KOPT-K1 (cell line): Measurements from ENCODE around the gene EGFR.

Source experiments
- H3K27ac ChIP-seq: fragments of 200-600 bp; sonication (generic); 2 replicates; pipeline ENCODE4 v1.5.1; 2016; ENCODE audit warnings: antibody characterized with exemption, mild to moderate bottlenecking, low read depth, low read length; ENCODE audit not compliant: poor library complexity, severe bottlenecking
- H3K36me3 ChIP-seq: fragments of 200-600 bp; sonication (generic); 2 replicates; pipeline ENCODE4 v1.5.1; 2017; ENCODE audit warnings: antibody characterized with exemption, mild to moderate bottlenecking, low read length, moderate library complexity; ENCODE audit not compliant: insufficient read depth
- H3K9me3 ChIP-seq: fragments of 200-600 bp; sonication (generic); 2 replicates; pipeline ENCODE4 v1.5.1; 2017; ENCODE audit warnings: antibody characterized with exemption, low read length, mild to moderate bottlenecking; ENCODE audit not compliant: insufficient read depth, poor library complexity, severe bottlenecking

EGFR gene

DNA sequence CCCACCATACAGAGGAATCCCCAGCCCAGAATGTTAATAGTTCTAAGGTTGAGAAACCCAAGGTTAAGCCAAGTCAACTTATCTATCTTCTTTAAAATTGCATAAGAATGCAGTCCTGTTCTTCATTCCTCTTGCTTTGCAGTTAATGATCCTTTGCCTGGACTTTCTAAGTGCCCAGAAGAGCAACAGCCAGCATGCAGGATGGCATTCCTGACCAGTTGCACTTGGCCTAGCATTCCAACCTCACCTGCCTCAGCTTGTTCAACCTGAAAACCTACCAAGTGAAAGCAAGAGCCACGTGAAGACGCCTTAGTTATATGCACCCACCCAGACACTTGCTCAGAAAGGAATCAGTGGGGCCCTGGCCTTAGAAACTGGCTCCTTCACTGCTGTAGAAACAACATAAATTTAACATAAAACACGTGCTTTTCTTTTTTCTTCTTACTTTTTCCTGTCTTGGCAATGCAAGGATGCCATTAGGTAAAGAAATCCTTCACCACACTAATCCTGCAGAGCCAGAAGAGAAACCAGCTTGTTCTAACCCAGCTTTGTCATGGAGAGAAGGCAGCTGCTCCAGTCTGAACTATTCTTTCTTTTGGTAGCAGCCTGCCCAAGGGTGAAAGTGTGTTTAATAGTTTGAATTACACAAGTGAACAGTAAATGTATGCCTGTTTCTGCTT lies 25.0 kb downstream of the EGFR start:
- H3K9me3 ChIP-seq = no peaks in the 10 kb centered on the region
- no peaks in the 10 kb centered on the region for H3K36me3 ChIP-seq
- H3K27ac ChIP-seq = no peak overlapping the region

GRCh38 chr7:55044371-55044717 lies 25.5 kb downstream of the EGFR start:
- Histone ChIP-seq H3K36me3 (no peaks in the 10 kb centered on the region), H3K27ac (no peak overlapping the region), H3K9me3 (no peaks in the 10 kb centered on the region)

- no peak overlapping the region for H3K27ac ChIP-seq
These were observed 26.0 kb downstream of the EGFR start for GRCh38 chr7:55044791-55045190.

GRCh38 chr7:55046582-55047342 lies 27.9 kb downstream of the EGFR start:
- H3K9me3 ChIP-seq = no peaks in the 10 kb centered on the region
- H3K27ac ChIP-seq = no peak overlapping the region

More at GRCh38 chr7:55044791-55045190, 26.0 kb downstream of the EGFR start:
- Histone ChIP-seq H3K36me3 (no peaks in the 10 kb centered on the region), H3K9me3 (no peaks in the 10 kb centered on the region)

DNA sequence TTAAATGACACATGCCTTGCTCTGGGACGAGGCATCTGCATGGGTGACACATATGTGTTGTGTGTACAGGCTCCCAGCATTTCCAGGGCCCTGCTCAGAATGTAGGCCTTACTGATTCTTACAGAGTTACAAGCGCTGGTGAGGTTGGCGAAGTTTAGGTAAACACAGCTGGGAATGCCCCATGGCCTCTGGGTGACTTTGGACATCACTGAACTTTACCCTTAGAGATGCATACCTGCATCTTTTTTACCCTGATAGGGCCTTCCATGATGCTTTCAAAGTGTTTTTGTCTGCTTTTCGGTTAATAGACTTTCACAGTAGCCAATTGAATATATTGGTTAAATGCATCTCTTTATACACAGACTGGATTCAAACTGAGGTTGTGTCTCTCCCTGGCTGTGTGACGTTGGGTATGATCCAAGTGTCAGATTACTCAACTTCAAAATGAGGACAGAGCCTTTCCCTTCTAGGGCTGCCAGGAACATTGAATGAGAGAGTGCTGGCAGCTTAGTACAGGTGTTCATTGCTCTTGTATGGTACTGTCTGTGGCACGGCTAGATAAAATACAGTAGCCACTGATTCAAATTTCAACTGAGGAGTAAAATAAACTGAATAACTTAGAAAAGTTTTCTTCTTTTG lies 29.5 kb downstream of the EGFR start:
- Histone ChIP-seq H3K36me3 (no peaks in the 10 kb centered on the region), H3K9me3 (no peaks in the 10 kb centered on the region), H3K27ac (no peak overlapping the region)

More at GRCh38 chr7:55046582-55047342, 27.9 kb downstream of the EGFR start:
- H3K36me3 ChIP-seq = no peaks in the 10 kb centered on the region

DNA sequence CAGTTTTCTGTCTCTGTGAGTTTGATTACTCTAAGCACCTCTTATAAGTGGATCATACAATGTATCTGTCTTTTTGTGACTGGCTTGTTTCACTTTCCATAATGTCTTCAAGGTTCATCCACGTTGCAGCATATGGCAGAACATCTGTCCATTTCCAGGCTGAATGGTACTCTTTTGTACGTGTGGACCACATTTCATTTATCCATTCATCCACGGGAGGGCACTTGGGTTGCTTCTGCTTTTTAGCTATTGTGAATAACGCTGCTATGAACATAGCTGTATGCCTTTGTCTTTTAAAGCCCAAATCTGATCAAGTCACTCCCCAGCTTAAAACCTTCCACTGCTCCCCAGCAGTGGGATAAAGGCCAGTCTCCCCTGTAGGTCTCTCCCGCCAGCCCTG lies 31.5 kb downstream of the EGFR start:
- Histone ChIP-seq H3K27ac (no peak overlapping the region), H3K9me3 (no peaks in the 10 kb centered on the region), H3K36me3 (no peaks in the 10 kb centered on the region)

GRCh38 chr7:55052081-55052480 lies 33.3 kb downstream of the EGFR start:
- Histone ChIP-seq H3K9me3 (no peaks in the 10 kb centered on the region), H3K27ac (no peak overlapping the region), H3K36me3 (no peaks in the 10 kb centered on the region)

DNA sequence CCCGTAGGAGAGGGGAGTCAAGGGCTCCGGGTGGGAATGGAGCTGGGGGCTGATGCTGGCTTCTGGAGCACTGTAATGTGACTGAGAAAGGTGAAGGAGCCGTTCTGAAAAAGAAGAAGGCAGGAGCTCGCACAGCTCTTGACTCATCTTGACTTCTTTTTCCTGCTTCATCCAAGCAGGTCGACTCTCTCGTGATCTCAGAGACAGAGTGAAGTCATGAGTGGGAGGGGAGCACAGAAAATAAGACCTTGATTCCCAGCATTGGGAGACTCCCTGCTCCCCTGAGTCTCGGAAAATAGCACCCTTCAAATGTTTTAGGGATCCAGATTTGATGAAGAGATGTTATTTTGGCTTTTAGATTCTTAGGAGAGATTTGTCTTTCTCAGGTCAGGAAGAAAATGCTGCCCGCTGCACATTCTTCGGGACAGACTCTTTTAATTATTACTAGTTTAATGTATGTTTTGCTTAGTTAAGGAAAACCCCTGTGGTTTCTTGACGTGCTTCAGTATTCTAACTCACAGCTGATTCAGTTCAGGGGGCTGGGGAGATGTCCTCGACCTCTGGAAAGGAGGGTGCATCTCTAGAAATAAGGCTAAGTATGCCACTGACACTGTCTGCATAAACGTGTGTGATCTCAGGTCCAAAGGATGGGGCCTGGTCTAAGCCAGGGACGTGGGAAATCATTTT lies 34.1 kb downstream of the EGFR start:
- no peak overlapping the region for H3K27ac ChIP-seq

GRCh38 chr7:55053651-55054571 lies 35.1 kb downstream of the EGFR start:
- no peaks in the 10 kb centered on the region for H3K9me3 ChIP-seq
- no peaks in the 10 kb centered on the region for H3K36me3 ChIP-seq
- no peak overlapping the region for H3K27ac ChIP-seq

More for the DNA sequence above, 34.1 kb downstream of the EGFR start:
- no peaks in the 10 kb centered on the region for H3K9me3 ChIP-seq
- no peaks in the 10 kb centered on the region for H3K36me3 ChIP-seq

DNA sequence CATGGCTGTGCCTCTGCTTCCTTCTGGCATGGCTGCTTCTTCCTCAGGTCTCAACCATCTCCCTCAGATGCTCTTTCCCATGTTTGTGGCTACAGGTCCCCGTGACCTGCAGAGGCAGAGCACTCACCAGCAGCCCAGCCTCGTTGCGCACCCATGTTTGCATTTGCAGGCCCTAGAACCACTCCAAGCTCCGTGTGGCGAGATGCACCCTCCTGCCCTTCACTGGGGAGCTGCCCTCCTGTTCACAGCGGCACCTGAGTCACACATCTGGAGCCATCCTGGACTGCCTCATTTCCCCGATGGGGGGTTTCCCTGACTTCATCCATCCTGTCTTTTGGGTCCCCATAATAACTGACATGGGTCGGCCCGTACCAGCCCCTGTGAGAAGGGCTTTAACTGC lies 35.9 kb downstream of the EGFR start:
- Histone ChIP-seq H3K27ac (no peak overlapping the region), H3K9me3 (no peaks in the 10 kb centered on the region), H3K36me3 (no peaks in the 10 kb centered on the region)

DNA sequence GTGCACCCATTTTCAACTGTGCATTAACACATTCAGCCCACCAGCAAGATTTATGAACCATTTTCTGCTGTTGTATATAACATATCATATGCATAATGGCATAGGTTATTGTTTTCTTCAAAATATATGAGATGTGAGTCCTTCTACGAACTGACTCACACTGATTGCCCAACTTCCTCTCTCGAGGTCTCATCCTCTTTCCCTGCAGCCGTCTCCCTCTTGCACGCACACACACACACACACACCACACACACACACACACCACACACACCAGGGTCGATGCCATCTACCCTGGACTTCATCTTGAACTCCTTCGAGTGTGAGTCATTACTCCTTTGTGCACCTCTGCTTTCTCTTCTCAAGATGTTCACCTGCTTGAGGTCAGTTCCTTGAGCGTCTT lies 36.7 kb downstream of the EGFR start:
- Histone ChIP-seq H3K27ac (no peak overlapping the region), H3K9me3 (no peaks in the 10 kb centered on the region), H3K36me3 (no peaks in the 10 kb centered on the region)

GRCh38 chr7:55056068-55056467 lies 37.3 kb downstream of the EGFR start:
- H3K9me3 ChIP-seq = no peaks in the 10 kb centered on the region
- H3K36me3 ChIP-seq = no peaks in the 10 kb centered on the region
- no peak overlapping the region for H3K27ac ChIP-seq

DNA sequence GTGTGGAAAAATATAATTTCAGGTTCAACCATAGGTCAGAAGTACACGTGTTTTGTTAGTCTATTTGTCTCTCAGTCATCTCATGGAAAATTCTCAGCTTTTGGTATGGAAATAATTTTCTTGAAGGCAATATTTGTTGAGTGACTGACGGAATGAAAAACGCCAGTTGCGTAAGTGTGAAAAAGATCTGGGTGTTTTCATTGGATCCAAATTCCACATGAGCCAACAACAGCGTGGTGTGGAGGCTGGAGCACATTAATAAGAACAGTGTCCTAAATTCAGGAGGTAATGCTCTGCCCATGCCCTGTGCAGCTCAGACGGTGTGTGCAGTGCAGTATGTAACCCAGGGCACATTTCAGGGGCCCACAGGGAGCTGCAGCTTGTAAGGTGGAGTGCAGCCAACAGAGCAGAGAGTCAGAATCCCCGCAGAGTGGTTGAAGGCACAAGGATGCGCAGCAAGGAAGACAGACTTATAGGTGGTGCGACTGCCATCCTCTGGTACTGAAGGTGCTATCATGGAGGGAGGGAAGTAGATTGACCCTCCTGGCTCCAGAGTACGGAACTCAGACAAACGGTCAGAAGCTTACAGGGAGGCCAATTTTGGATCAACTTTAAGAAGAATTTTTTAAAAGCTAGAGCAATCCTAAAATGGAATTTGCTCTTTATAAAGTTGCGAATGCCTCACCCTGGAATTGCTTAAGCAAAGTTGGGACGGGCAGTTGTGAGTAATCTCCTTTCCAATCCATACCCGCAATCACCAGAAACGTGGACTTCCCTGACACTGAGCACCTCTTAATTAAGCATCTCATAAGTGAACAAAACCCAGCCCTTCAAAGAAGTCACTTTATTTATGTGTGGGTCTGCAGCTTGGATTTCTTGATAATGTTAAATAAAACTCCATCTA lies 38.0 kb downstream of the EGFR start:
- Histone ChIP-seq H3K27ac (no peak overlapping the region), H3K36me3 (no peaks in the 10 kb centered on the region), H3K9me3 (no peaks in the 10 kb centered on the region)
